GM21447 (cell line): ENCODE data around the gene AVPR1A.
"Not testable (repeated sequence)": the region's sequence is repeated elsewhere in the genome, so short reads cannot be mapped to it uniquely, and the experiment has no call there.

Experiments
- ATAC-seq: cut with Tn5 transposase; IDR thresholded peaks from one replicate; pipeline ENCODE4 v1.9.1; 2021; ENCODE audit not compliant: unreplicated experiment

AVPR1A gene

DNA sequence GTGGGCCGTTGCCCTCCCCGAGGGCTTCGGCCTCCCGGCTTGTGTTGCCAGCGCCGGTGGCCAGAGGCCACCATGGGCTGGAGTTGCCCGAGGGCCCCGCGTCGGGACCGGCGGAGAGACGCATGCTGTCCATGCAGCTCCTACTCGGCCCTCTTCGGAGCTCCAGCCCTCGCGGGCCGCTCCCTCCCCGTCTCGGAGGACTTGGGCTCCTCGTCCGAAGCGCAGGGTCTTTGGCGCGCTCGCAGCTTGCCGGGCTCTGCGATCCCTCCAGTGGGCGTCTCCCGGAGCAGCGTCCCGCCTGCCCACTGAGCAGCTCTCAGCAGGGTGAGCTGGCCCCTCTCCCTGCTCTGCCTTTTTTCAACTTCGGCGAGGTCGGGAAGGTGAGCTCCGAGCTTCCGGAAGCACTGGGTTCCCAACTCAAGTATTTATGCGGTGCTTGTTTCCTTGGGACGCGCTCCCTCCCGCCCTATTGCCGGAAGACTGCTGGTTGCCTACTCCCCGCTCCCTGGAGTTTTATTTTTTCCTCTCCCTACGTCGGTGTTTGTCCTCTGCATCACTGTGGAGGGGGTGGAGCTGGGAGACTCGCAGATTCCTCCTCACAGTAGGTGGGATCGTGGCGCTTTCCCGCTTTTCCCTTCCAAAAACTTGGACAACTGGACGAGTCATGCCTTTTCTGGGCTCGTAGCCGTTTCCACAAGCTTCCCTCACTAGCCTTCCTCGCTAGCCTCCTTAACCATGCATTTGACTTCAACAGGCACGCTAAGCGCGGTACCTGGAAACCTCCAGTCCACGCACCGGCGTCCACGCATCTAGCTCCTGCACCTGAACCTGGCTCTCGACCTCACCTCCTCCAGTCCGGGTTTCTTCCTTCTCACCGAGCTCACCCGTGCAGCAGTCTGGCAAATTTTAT lies at the start of gene AVPR1A:
Gene AVPR1A (minus strand): TSS at position 489 of the 910 bp plus-strand sequence. CDS start 365 bp downstream, at position 124.
- ATAC-seq: no peak

DNA sequence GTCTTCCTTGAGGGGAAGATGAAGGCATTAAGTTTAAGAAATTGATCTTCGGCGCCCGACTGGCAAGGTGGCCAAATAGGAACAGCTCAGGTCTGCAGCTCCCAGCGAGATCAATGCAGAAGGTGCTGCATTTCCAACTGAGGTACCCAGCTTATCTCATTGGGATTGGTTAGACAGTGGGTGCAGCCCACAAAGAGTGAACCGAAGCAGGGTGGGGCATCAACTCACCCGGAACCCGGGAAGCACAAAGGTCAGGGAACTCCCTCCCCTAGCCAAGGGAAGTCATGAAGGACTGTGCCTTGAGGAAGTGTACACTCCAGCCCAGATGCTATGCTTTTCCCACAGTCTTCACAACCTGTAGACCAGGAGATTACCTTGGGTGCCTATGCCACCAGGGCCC lies 45.2 kb upstream of the AVPR1A start:
- no peak for ATAC-seq

DNA sequence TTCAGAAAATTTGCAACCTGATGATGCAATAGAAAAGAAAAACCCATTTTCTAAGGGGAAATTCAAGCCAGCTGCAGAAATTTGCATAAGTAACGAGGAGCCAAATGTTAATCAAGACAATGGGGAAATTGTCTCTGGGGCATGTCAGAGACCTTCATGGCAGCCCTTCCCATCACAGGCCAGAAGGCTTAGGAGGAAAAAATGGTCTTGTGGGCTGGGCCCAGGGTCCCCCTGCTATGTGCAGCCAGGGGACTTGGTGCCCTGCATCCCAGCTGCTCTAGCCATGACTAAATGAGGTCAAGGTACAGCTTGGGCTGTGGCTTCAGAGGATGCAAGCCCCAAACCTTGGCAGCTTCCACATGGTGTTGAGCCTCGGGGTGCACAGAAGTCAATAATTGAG lies 28.2 kb upstream of the AVPR1A start:
- ATAC-seq: no peak

DNA sequence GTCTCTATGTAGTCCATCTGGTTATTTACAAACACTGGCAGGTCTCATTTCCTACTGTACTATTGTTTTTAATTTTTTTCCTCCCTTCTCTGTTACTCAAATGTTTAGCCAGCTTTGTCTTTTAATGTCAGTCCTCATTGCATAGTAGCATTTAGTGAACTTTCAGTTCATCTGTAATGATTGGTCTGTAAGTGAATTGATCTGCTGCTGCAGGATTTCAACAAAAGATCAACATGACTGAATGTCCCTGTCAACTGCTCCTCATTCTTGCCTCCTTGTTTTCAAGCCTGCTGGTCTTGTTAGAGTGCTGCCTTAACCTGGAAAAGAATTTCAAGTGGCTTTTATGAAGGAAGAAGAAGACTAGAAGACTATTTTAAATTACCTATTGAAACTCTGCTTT lies 19.3 kb upstream of the AVPR1A start:
- ATAC-seq: no peak

DNA sequence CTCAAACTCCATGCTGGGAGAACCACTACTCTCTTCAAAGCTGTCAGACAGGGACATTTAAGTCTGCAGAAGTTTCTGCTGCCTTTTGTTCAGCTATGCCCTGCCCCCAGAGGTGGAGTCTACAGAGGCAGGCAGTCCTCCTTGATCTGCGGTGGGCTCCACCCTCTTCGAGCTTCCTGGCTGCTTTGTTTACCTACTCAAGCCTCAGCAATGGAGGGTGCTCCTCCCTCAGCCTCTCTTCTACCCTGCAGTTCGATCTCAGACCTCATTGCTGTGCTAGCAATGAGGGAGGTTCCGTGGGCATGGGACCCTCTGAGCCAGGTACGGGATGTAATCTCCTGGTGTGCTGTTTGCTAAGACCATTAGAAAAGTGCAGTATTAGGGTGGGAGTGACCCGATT lies 16.7 kb upstream of the AVPR1A start:
- ATAC-seq: not testable (repeated sequence)

DNA sequence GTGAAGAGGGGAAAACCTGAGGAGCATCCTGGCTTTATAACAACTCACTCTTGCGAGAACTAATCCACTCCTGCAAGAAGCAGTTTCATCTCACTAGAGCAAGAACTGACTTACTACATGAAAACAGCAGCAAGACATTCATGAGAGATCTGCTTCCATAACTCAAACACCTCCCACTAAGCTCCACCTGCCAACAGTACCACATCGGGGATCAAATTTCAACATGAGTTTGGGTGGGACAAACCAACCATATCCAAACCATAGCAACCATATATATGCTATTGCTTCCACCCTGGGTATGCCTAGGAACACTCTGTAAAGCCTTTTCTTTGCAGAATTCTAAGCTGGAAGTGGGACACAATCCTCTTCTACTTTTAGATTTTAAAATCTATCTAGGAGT lies 13.9 kb upstream of the AVPR1A start:
- no peak for ATAC-seq

DNA sequence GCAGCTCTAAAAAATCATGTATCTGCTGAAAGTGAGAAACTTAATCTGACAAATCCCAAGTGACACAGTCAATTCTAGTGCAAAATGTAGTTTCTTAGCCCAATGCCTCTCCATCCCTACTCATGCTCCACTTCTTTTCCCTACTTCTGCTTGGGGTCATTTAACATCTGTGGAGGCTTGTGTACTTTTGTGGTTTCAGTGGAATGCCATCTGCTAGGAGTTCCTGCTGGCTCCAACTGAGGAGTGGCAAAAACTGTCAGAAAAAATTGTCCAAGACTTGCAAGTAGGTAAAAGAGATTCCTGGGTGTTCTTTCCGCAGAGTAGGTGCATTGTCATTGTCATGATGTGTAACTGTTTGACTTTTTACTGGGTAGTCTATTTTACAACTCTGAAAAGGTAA lies 12.5 kb upstream of the AVPR1A start:
- ATAC-seq: no peak

DNA sequence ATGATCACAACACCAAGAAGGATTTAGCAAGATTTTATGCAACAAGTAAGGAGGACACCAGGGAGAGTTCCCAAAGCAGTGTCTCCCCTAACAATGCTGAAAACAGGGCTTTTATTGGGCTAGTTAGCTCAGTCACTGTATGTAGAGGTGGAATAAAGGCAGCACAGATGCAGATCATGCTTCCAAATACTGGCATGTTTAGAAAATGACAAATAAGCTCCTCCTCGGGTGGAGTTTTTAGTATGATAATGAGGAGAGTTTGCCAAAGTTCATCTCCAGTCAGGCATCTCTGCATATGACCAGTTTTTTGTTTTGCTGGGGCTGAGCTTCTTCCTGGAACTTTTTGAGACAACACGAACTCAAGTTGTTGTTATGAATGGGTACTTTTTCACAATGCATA lies 4.4 kb upstream of the AVPR1A start:
- no peak for ATAC-seq

DNA sequence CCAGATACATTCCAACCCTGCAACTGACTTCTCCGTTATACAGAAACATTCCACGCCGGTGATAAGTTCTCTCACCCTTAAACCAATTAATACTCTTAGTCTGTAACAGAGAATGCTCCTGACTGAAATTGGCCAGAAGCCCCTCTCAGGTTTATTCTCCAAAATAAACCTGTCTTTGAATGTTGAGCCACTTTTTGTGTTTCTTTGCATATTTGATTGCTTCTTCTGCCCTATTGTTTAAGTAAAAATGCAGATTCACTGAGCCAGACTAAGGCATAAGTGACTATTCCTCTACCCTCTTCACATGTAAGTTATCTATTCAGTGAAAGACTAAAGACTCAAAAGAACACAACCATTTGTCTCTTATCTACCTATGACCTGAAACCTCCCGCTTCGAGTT lies 3.6 kb upstream of the AVPR1A start:
- no peak for ATAC-seq

DNA sequence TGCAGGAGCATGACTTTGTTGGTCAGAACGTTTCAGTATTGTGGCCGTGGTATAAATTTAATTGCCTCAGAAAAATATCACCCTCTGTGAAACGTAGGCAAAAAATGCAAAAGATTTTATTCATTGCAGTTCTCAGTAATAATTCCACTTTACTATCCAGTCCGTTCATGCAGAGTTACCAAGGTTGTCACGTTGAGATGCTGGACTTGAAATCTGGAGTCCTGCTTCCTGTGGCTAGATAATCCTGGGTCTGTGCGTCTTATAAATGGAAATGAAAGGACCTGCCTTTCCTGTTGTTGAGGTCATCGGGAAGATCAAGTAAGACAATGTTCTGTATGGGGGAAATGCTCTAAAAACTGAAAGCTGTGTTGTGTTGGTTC lies 1.3 kb upstream of the AVPR1A start:
- no peak for ATAC-seq

DNA sequence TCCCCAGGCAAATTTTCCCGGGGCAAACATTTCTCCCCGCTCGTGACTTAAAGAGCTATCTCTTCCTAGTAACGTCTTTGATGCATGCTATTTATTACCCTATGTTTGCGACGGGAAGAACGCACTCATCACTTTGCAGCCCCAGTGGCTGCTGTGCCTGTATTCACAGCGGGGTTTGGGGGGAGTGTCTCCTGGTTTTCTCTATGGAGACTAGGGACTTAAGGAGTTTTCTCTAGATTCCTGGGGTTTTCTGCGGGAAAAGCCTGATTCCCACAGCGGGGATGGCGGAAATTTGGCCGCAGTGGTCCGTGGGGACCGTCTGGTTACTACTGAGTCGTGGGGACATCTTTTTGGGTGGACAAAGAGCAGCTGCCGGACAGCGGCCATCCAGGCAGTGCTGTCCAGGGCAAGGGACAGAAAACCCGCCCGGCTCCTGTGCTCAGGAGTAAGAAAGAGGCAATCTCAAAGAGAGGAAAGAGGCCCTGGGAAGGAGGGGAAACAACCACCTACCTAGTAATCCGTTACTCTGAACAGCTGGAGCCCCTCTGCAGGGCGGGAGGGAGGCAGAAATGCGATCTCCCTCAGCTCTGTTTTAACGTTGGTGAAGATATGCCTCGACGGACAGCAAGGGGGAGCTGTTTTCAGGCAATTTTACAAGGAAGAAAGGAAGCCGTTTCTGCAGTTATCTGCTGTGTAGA lies 771 bp upstream of the AVPR1A start:
- peak; percentile 63 for ATAC-seq

DNA sequence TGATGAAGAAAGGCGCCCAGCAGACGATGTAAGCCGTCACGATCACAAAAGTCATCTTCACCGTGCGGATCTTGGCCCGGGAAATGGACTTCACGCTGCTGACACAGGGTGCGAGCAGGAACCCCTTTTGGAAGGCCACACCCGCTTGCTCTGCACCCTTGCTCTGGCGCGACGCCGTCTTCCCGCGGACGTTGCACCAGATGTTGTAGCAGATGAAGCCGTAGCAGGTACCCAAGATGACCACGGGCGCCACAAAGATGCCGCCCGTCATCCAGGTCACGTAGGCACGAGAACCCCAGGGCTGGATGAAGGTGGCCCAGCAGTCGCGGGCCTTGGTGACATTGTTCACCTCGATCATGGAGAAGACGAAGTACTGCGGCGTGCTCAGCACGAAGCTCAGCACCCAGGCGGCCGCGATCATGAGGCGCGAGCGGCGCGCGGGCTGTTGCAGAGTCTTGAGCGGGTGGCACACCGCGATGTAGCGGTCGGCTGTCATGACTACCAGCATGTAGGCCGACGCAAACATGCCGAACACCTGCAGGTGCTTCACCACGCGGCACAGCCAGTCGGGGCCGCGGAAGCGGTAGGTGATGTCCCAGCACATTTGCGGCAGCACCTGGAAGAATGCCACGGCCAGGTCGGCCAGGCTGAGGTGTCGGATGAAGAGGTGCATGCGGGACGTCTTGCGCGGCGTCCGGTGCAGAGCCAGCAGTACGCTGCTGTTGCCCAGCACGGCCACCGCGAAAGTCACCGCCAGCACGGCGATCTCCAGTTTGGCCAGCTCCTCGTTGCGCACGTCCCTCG lies 890 bp downstream of the AVPR1A start:
- ATAC-seq: no peak

DNA sequence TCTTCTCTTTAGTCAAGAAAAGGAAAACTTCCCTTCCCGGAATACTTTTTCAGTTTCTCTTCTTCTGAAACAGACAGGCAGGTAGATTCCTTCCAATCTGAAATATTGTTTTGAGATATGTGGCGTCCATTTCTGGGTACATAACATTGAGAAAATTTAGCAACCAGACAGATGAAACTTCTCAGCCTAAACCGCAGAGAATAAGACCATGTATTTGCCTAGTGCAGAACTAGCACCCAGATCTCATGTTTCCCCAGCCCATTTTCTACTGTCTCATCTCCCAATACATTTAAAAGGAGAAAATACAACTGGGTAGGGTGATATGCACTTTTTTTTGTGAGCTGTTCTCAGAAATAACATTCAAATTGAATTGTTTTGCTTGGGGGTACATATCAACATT lies 6.4 kb downstream of the AVPR1A start:
- no peak for ATAC-seq

DNA sequence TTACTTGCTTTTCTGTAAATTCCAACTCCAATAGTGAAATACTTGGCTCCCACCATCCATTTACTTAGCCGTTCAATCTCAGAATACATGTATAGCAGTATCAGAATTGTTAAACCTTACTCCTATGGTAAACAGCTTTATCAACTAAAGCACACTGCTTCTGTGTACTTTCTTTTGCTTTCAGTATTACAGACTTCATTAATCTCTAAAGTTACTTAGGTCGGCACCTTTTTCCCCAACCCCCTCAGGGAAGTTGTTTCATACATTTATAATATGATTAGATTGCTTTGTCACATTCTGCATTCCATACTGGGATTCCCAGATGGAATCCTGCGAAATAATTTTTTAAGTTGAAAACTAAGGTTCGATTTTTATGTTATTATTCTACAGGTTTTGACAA lies 12.5 kb downstream of the AVPR1A start:
- ATAC-seq: no peak

DNA sequence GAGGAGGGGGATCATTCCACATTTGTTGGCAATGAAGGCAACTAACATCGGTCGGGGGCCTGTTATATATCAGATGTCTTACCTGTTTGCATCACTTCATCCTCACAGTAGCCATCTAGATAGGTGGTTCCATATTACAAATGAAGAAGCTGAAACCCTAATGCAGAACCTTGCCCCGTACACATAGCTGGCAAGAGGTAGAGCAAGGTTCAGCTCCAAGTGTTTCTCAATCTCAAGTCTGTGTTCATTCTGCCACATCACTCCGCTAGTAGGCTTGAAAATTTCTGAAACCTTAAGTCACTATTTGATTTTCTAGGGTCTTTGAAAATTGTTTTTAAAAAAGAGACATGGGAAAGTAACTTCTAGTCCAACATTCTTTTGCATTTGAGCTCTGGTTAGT lies 17.0 kb downstream of the AVPR1A start:
- ATAC-seq: no peak

DNA sequence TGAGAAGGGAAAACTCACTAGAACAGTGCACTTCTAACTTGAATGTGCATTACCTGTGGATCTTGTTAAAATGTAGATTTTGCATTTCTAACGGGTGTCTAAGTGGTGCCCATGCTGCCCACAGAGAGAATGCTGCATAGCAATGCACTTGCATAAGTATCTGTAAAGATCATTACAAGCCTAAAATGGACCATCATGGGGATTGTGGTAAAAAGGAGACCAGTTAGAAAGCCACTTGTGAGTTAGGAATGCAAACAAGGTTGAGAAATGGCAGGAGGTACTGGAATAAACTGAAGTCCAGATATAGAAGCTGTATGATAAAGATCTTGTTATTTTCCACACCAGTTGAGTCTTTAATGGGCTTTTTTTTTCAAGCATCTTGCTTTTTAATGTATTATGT lies 18.8 kb downstream of the AVPR1A start:
- no peak for ATAC-seq

DNA sequence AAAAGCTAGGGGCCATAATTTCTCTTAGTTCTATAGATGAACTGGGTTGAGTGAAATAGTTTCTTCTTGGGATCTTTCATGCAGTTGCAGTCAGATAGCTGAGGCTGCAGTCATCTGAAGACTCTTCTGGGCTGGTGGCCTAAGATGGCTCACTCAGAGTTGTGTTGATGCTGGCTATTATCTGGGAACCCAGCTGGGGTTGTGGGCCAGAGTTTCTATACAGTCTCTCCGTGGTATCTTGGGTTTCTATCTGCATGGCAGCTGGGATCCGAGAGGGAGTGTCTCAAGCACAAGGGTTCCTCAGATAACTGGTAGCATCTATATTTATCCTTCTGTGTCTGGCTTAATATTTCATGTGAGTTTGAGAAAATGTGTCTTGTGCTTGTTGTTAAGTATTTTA lies 21.1 kb downstream of the AVPR1A start:
- ATAC-seq: no peak

DNA sequence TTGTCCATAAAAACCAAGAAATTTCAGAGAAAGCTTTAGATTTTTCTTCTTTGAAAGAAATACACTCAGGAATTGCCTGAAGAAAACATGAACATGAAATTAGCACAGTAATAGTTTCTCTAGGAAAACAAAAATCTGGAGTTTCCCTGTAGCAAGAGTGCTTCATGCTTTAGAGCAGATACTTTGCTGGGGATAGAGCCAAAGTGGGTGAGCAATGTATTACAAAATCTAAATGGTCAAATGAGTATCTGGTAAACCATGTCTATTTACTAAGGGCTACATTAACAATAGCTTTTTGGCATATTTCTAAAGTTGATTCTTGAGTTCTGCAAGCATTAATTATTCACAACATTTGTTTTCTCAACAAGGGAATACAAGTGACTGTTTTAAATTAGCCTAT lies 26.2 kb downstream of the AVPR1A start:
- no peak for ATAC-seq

DNA sequence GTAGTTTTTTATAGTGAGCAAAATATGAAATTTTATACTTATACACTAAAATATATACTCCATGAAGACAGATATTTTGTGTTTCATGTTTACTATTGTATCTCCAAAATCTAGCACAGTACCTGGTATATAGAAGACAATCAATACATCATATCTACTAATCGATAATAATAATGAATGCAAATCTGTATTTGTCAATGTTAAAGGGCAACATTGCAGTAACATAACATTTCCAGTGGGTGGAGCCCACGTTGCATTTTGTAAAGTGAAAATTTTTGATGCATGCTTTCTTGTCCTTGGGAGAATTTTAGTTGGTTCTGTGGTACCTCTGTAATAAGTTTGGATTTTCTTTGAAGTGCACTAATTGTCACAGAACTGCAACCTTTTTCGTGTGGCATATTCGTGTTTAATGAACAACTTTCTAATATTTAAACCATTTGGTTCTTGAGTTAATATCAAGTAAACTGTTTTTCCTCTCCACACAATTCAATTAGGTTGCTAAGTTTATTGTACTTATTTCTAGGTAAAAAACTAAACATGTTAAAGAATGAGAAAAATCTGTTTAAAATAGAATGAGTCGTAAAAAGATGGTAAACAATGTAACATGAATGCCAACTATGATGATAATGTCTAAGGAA lies 47.4 kb downstream of the AVPR1A start:
- no peak for ATAC-seq

DNA sequence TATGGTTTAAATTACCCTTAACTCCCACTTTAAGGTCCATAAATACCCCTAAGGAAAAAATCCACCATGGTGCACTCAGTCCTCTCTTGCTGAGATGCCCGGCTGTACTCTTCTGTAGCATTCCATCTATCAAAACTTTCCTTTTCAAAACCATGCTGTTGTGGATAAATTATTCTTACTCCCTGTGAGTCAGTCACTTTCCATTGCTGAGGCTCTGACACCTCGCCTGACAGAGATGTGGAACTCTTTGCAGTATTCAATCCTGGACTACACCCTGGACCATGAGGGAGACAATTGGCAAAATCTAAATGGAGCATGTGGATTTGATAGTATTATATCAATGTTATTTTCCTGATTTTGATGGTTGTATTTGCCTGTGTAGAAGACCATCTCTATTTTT lies 49.1 kb downstream of the AVPR1A start:
- no peak for ATAC-seq

DNA sequence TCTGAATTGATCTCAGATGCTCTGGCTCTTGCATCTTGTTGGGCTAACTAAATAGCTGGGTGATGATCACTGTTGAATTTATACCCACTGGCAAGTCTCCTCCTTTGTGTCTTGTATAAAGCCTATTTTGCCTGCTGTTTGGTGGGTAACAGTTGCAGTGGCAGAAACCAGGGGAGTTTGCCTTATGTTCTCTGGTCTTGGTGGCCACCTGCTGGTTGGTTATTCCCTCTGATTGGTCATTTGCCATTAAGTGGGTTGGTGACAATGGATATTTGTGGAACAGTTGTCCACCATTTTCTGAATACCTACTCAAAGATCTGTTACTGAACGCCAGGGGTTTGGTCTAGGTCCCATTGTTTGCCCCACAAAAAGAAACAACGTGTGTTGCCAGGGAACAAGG lies 52.1 kb downstream of the AVPR1A start:
- ATAC-seq: no peak
